ENCODE data around the gene LEFTY2.
"Not testable (repeated sequence)": the region's sequence is repeated elsewhere in the genome, so short reads cannot be mapped to it uniquely, and the experiment has no call there.

LEFTY2 gene

DNA sequence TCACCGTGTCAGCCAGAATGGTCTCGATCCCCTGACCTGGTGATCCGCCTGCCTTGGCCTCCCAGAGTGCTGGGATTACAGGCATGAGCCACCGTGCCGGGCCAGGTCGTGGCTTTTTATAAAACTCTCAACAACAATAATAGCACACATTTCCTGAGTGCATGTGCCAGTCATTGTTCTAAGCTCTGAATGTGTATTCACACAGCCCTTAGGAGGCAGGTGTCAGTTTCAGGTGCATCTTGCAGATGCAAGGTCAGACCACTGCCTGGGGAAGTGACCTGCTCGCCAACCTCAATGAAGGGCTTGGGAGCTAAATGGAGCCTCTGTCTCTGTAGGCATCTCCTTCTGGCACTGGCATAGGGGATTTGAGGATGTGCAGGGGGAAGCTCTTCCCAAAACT is 1.6 kb upstream of the LEFTY2 start:
- Histone ChIP-seq H2AFZ (ENCODE audit: low read length) (no peak overlapping the region), H3K4me2 (ENCODE audit: low read depth, low read length) (peak overlapping the region; percentile 74), H3K4me1 (ENCODE audit: low read length) (peaks cover 54% of the 10 kb centered on the region), H3K9ac (ENCODE audit: low read length) (peak overlapping the region; percentile 69), H4K20me1 (ENCODE audit: insufficient read depth, low read length) (no peaks in the 10 kb centered on the region), H3K9me2 (replicated peaks; ENCODE audit: insufficient read depth, low read length) (no peaks in the 10 kb centered on the region), H3K36me3 (replicated peaks; ENCODE audit: insufficient read depth, low read length) (no peaks in the 10 kb centered on the region), H3K27me3 (replicated peaks; ENCODE audit: insufficient read depth, low read length) (no peaks in the 10 kb centered on the region), H3F3A (ENCODE audit: insufficient read depth, low read length) (peaks cover 43% of the 10 kb centered on the region), H3K27ac (ENCODE audit: low read length) (peak overlapping the region; percentile 87), H3K4me3 (ENCODE audit: low read length) (peak overlapping the region; percentile 11; the same call in 1 of the 2 replicates), H3K79me2 (ENCODE audit: low read length) (peaks cover 10% of the 10 kb centered on the region), H3K9me3 (replicated peaks; ENCODE audit: insufficient read depth, low read length) (no peaks in the 10 kb centered on the region)
- TF ChIP-seq, protein P1, sequence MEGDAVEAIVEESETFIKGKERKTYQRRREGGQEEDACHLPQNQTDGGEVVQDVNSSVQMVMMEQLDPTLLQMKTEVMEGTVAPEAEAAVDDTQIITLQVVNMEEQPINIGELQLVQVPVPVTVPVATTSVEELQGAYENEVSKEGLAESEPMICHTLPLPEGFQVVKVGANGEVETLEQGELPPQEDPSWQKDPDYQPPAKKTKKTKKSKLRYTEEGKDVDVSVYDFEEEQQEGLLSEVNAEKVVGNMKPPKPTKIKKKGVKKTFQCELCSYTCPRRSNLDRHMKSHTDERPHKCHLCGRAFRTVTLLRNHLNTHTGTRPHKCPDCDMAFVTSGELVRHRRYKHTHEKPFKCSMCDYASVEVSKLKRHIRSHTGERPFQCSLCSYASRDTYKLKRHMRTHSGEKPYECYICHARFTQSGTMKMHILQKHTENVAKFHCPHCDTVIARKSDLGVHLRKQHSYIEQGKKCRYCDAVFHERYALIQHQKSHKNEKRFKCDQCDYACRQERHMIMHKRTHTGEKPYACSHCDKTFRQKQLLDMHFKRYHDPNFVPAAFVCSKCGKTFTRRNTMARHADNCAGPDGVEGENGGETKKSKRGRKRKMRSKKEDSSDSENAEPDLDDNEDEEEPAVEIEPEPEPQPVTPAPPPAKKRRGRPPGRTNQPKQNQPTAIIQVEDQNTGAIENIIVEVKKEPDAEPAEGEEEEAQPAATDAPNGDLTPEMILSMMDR (IDR thresholded peaks at IDR 0.05; ENCODE audit: low read length) = no peak
- TF ChIP-seq EZH2 (optimal IDR thresholded peaks at IDR 0.05; ENCODE audit: low read depth, low read length) (no peak), EZH2phosphoT487 (IDR thresholded peaks at IDR 0.05; ENCODE audit: low read length) (no peak)
- DNase-seq = peak; percentile 99

DNA sequence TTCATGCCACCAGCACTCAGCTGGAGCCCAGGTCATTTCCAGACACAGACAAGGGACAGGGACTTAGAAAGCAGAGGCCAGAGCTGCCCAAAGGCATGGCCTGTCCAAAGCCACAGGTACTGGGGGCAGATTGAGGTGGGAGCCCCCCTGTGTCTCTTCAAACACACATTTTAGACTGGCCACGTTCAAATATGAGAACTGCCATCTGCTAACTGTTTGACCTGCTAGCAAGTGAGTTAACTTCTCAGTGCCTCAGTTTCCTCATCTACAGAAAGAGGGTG is 862 bp upstream of the LEFTY2 start:
- Histone ChIP-seq H3K9ac (ENCODE audit: low read length) (peak overlapping the region; percentile 66), H3K9me2 (replicated peaks; ENCODE audit: insufficient read depth, low read length) (no peaks in the 10 kb centered on the region), H2AFZ (ENCODE audit: low read length) (peak overlapping the region; percentile 54), H3K27me3 (replicated peaks; ENCODE audit: insufficient read depth, low read length) (no peaks in the 10 kb centered on the region), H3K79me2 (ENCODE audit: low read length) (peaks cover 10% of the 10 kb centered on the region), H3K9me3 (replicated peaks; ENCODE audit: insufficient read depth, low read length) (no peaks in the 10 kb centered on the region), H3K4me3 (ENCODE audit: low read length) (peak overlapping the region; percentile 17), H3K36me3 (replicated peaks; ENCODE audit: insufficient read depth, low read length) (no peaks in the 10 kb centered on the region), H3K4me1 (ENCODE audit: low read length) (peaks cover 59% of the 10 kb centered on the region), H3F3A (ENCODE audit: insufficient read depth, low read length) (peaks cover 46% of the 10 kb centered on the region), H3K4me2 (ENCODE audit: low read depth, low read length) (peak overlapping the region; percentile 58), H4K20me1 (ENCODE audit: insufficient read depth, low read length) (no peaks in the 10 kb centered on the region), H3K27ac (ENCODE audit: low read length) (peak overlapping the region; percentile 87)
- TF ChIP-seq, protein P1 (IDR thresholded peaks at IDR 0.05; ENCODE audit: low read length) = no peak
- TF ChIP-seq EZH2phosphoT487 (IDR thresholded peaks at IDR 0.05; ENCODE audit: low read length) (no peak), EZH2 (optimal IDR thresholded peaks at IDR 0.05; ENCODE audit: low read depth, low read length) (no peak)
- no peak for DNase-seq

DNA sequence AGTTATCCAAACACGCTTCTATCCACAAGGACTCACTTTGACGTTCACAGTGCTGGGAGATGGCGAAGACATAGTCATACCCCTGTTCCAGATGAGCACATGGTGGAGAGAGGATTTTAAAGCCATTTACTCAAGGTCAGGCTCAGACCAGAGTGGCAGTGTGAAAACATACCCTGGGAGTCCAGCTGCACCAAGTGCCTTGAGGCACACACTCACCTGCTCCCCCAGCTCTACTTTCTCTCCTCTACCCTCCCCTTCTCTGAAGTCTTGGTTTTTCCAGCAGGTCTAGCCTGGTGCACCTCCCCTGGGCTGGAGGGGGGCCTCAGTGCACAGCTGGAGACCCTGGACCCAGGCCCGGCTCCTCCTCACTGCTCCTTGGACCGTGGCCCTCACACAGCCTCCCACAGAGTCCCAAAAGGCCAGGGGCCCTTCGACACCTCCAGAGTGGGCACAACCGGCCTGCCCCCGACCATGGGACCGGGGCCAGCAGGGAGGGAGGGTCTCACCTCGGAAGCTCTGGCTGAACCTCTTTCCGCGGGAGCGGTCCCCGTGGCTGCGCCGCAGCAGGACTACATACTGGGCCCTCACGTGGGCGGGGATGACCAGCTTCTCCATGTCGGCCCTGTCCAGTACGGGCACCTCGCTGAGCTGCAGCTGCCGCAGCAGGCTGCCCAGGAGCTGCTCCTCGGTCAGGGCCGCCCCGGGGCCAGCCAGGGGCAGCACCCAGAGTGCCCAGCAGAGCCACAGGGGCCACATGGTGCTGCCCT is 452 bp downstream of the LEFTY2 start:
- H3K36me3 ChIP-seq (replicated peaks; ENCODE audit: insufficient read depth, low read length) = no peaks in the 10 kb centered on the region
- H3K9ac ChIP-seq (ENCODE audit: low read length) = peak overlapping the region; percentile 66
- no peaks in the 10 kb centered on the region for H3K9me2 ChIP-seq (replicated peaks; ENCODE audit: insufficient read depth, low read length)
- no peak overlapping the region; the same call in 1 of the 2 replicates for H3K4me3 ChIP-seq (ENCODE audit: low read length)
- peaks cover 10% of the 10 kb centered on the region for H3K79me2 ChIP-seq (ENCODE audit: low read length)
- H3K9me3 ChIP-seq (replicated peaks; ENCODE audit: insufficient read depth, low read length) = no peaks in the 10 kb centered on the region
- peaks cover 66% of the 10 kb centered on the region for H3K4me1 ChIP-seq (ENCODE audit: low read length)
- H3K4me2 ChIP-seq (ENCODE audit: low read depth, low read length) = peak overlapping the region; percentile 58
- H3F3A ChIP-seq (ENCODE audit: insufficient read depth, low read length) = peaks cover 53% of the 10 kb centered on the region
- peak; percentile 23 for DNase-seq
- TF ChIP-seq EZH2phosphoT487 (IDR thresholded peaks at IDR 0.05; ENCODE audit: low read length) = no peak
- TF ChIP-seq, protein P1 (IDR thresholded peaks at IDR 0.05; ENCODE audit: low read length) = no peak
- no peak for TF ChIP-seq EZH2 (optimal IDR thresholded peaks at IDR 0.05; ENCODE audit: low read depth, low read length)
- no peaks in the 10 kb centered on the region for H3K27me3 ChIP-seq (replicated peaks; ENCODE audit: insufficient read depth, low read length)
- peak overlapping the region; percentile 87 for H3K27ac ChIP-seq (ENCODE audit: low read length)
- peak overlapping the region; percentile 1; the same call in 1 of the 2 replicates for H2AFZ ChIP-seq (ENCODE audit: low read length)
- no peaks in the 10 kb centered on the region for H4K20me1 ChIP-seq (ENCODE audit: insufficient read depth, low read length)

DNA sequence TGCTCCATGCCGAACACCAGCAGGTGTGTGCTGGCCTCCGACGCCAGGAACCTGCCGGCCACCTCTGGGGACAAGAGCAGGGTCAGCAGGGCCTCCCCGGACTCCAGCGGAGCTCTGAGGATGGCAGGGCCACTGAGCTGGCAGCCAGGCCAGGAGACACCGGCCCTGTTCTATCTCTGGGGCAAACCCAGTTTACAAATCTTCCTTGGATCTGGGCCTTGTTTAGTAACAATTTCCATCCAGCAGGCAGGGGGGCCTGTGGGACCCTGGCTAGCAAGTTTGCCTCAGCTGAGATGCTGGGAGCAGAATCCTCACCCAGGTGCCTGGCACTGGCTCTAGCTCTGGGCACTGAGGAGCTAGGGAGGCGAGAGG is 1.1 kb downstream of the LEFTY2 start:
- Histone ChIP-seq H3K79me2 (ENCODE audit: low read length) (peaks cover 10% of the 10 kb centered on the region), H3K4me2 (ENCODE audit: low read depth, low read length) (peak overlapping the region; percentile 58; the same call in 1 of the 2 replicates), H3K27ac (ENCODE audit: low read length) (peak overlapping the region; percentile 87; the same call in 1 of the 2 replicates), H3F3A (ENCODE audit: insufficient read depth, low read length) (peaks cover 53% of the 10 kb centered on the region), H2AFZ (ENCODE audit: low read length) (peak overlapping the region; percentile 1; the same call in 1 of the 2 replicates), H3K4me1 (ENCODE audit: low read length) (peaks cover 59% of the 10 kb centered on the region)
- H3K9me2 ChIP-seq (replicated peaks; ENCODE audit: insufficient read depth, low read length); DNase-seq; H3K27me3 ChIP-seq (replicated peaks; ENCODE audit: insufficient read depth, low read length); H3K9me3 ChIP-seq (replicated peaks; ENCODE audit: insufficient read depth, low read length); H3K4me3 ChIP-seq (ENCODE audit: low read length); H3K9ac ChIP-seq (ENCODE audit: low read length); H3K36me3 ChIP-seq (replicated peaks; ENCODE audit: insufficient read depth, low read length); H4K20me1 ChIP-seq (ENCODE audit: insufficient read depth, low read length): not testable (repeated sequence)

DNA sequence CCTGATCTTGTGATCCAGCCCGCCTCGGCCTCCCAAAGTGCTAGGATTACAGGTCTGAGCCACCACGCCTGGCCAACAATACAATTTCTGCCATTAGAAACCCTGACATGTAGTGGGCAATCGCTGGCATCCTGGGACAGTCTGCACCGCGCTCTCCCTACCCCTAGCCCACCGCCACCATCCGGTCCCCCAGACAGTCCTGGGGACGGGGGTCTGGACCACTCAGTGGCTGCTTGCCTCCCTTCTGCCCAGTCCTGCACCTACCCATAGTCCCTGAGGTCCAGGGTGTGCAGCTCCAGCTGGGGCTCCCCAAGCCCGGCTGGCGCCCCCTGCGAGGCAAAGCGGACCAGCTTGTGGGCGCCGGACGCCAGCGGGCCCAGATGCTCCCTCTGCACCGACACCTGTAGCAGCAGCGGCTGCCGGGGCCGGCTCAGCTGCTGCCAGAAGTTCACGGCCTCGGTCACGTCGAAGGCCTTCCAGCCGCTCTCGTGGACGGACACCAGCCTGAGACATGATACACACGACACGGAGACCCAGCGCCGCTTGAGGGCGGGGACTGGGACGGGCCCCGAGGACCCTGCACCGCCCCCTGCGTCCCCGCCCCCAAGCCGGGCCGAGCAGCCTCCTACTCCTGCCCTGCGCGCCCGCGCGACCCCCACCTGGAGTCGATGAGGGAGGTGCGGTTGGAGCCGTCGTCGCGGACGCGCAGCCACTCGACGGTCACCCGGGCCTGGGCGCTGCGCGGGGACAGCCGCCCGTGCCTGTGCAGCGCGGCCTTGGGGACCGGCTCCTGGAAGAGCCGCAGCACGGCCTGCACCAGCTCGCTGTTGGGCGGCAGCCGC is 1.7 kb downstream of the LEFTY2 start:
- H3K36me3 ChIP-seq (replicated peaks; ENCODE audit: insufficient read depth, low read length); H3K4me3 ChIP-seq (ENCODE audit: low read length); H2AFZ ChIP-seq (ENCODE audit: low read length); H3K4me2 ChIP-seq (ENCODE audit: low read depth, low read length); H3K27me3 ChIP-seq (replicated peaks; ENCODE audit: insufficient read depth, low read length); H3K9me3 ChIP-seq (replicated peaks; ENCODE audit: insufficient read depth, low read length); H4K20me1 ChIP-seq (ENCODE audit: insufficient read depth, low read length); H3K9ac ChIP-seq (ENCODE audit: low read length); DNase-seq; H3K27ac ChIP-seq (ENCODE audit: low read length); H3K9me2 ChIP-seq (replicated peaks; ENCODE audit: insufficient read depth, low read length): not testable (repeated sequence)
- H3F3A ChIP-seq (ENCODE audit: insufficient read depth, low read length) = peaks cover 48% of the 10 kb centered on the region
- H3K79me2 ChIP-seq (ENCODE audit: low read length) = peaks cover 10% of the 10 kb centered on the region
- peaks cover 53% of the 10 kb centered on the region for H3K4me1 ChIP-seq (ENCODE audit: low read length)

All from MM.1S (cell line).